Measurements from ENCODE around the gene SAMD4B.

Gene SAMD4B

GRCh38 chr19:39405261-39405957, 63.2 kb downstream of the SAMD4B start:
- DNase-seq: no peak
- no peaks in the 10 kb centered on the region for H3K27me3 ChIP-seq (replicated peaks)

DNA sequence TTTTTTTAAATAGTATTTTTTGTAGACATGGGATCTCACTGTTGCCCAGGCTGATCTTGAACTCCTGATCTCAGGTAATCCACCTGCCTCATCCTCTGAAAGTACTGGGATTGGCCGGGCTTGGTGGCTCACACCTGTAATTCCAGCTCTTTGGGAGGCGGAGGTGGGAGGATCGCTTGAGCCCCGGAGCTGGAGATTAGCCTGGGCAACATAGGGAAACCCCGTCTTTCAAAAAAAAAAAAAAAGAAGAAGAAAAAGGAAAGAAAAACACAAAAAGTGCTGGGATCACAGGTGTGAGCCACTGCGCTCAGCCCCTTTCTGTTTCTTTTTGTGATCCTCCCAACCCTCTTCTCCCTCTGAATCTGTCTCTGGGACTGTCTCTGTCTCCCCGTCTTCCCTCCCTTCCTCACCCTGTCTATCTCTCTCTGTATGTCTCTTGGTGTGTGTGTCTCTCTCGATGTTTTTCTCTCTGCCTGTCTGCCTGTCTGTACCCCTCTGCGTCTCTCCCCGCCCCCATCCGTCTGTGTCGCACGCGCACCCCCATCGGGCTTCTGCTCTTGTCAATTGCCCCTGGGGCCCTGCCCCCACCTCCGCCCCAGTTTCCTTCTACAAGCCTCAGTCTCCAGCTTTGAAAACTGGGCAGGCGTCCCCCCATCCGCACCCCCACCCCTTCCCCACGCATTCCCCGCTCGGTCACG, 63.9 kb downstream of the SAMD4B start:
- in situ Hi-C loops (cut with HindIII; ENCODE audit: low pct_ligation_motif_present, low sequenced_read_pairs): no loop called here
- Histone ChIP-seq H3K36me3 (replicated peaks) (peaks cover 9% of the 10 kb centered on the region), H3K27me3 (replicated peaks) (no peaks in the 10 kb centered on the region), H3K4me3 (ENCODE audit: low read depth, low read length) (peak overlapping the region; percentile 98), H3K27ac (peak overlapping the region; percentile 41)
- TF ChIP-seq CTCF (IDR thresholded peaks at IDR 0.05; ENCODE audit: low read depth, low read length, missing control alignments): no peak
- no peak for DNase-seq

More at GRCh38 chr19:39405261-39405957, 63.2 kb downstream of the SAMD4B start:
- H3K4me3 ChIP-seq (ENCODE audit: low read depth, low read length): no peak overlapping the region
- in situ Hi-C loops (cut with HindIII; ENCODE audit: low pct_ligation_motif_present, low sequenced_read_pairs): no loop called here
- TF ChIP-seq CTCF (IDR thresholded peaks at IDR 0.05; ENCODE audit: low read depth, low read length, missing control alignments): no peak
- peaks cover 9% of the 10 kb centered on the region for H3K36me3 ChIP-seq (replicated peaks)
- no peak overlapping the region for H3K27ac ChIP-seq

GRCh38 chr19:39406656-39407409, 64.6 kb downstream of the SAMD4B start, which contains the start of gene ZFP36:
Gene ZFP36, plus strand, starts transcription at chr19:39406847. Its CDS starts 58 bp downstream, at chr19:39406905.
- peak; percentile 80 for DNase-seq
- in situ Hi-C loops (cut with HindIII; ENCODE audit: low pct_ligation_motif_present, low sequenced_read_pairs): no loop called here
- no peak for TF ChIP-seq CTCF (IDR thresholded peaks at IDR 0.05; ENCODE audit: low read depth, low read length, missing control alignments)
- Histone ChIP-seq H3K27ac (peak within 1 kb of the TSS; percentile 91), H3K36me3 (replicated peaks) (peaks cover 9% of the 10 kb centered on the region), H3K27me3 (replicated peaks) (no peaks in the 10 kb centered on the region), H3K4me3 (ENCODE audit: low read depth, low read length) (peak within 1 kb of the TSS; percentile 98)

DNA sequence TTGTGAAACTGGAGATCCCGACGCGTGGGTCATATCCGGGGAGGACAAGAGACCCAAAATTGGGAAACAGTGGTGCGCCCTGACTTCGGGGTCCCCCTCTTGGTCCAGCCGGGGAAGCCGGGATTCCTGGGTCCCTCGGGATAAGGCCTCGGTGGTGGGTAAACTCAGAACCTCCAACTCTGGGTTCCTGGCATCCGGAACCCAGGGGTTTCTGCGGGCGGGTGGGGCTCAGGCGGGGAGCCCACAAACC, 65.1 kb downstream of the SAMD4B start:
- H3K4me3 ChIP-seq (ENCODE audit: low read depth, low read length): peak overlapping the region; percentile 98
- peak overlapping the region; percentile 91 for H3K27ac ChIP-seq
- no peak for TF ChIP-seq CTCF (IDR thresholded peaks at IDR 0.05; ENCODE audit: low read depth, low read length, missing control alignments)
- in situ Hi-C loops (cut with HindIII; ENCODE audit: low pct_ligation_motif_present, low sequenced_read_pairs): no loop called here
- H3K36me3 ChIP-seq (replicated peaks): peaks cover 9% of the 10 kb centered on the region
- H3K27me3 ChIP-seq (replicated peaks): no peaks in the 10 kb centered on the region
- DNase-seq: no peak

DNA sequence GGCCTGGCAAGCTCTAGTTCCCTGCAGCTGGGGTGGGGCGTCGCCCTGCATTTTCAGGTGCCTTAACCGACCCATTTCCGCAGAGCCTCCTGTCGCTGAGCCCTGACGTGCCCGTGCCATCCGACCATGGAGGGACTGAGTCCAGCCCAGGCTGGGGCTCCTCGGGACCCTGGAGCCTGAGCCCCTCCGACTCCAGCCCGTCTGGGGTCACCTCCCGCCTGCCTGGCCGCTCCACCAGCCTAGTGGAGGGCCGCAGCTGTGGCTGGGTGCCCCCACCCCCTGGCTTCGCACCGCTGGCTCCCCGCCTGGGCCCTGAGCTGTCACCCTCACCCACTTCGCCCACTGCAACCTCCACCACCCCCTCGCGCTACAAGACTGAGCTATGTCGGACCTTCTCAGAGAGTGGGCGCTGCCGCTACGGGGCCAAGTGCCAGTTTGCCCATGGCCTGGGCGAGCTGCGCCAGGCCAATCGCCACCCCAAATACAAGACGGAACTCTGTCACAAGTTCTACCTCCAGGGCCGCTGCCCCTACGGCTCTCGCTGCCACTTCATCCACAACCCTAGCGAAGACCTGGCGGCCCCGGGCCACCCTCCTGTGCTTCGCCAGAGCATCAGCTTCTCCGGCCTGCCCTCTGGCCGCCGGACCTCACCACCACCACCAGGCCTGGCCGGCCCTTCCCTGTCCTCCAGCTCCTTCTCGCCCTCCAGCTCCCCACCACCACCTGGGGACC, 65.6 kb downstream of the SAMD4B start:
- peak overlapping the region; percentile 98 for H3K4me3 ChIP-seq (ENCODE audit: low read depth, low read length)
- DNase-seq: no peak
- no peak for TF ChIP-seq CTCF (IDR thresholded peaks at IDR 0.05; ENCODE audit: low read depth, low read length, missing control alignments)

More for the DNA sequence above, 65.6 kb downstream of the SAMD4B start:
- H3K27me3 ChIP-seq (replicated peaks): no peaks in the 10 kb centered on the region
- peak overlapping the region; percentile 91 for H3K27ac ChIP-seq
- peaks cover 9% of the 10 kb centered on the region for H3K36me3 ChIP-seq (replicated peaks)
- in situ Hi-C loops (cut with HindIII; ENCODE audit: low pct_ligation_motif_present, low sequenced_read_pairs): no loop called here

All from brain microvascular endothelial cell (primary cell).